GM03348 (cell line): Measurements from ENCODE around the gene MED22.
"Not testable (repeated sequence)": the region's sequence is repeated elsewhere in the genome, so short reads cannot be mapped to it uniquely, and the experiment has no call there.

Experiments
- DNase-seq: peaks from one replicate; pipeline ENCODE4 v3.0.0; 2012; ENCODE audit warnings: low spot score

Gene MED22

DNA sequence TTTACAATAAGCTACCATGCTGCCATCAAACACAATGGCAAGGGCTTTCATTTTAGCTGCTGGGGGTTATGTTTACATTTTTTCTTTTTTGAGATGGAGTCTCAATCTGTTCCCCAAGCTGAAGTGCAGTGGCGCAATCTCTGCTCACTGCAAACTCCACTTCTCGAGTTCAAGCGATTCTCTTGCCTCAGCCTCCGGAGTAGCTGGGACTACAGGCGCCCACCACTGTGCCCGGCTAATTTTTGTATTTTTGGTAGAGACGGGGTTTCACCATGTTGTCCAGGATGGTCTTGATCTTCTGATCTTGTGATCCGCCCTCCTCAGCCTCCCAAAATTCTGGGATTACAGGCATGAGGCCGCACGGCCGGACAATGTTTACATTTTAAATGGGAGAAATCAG lies 13.0 kb downstream of the MED22 start:
- DNase-seq: not testable (repeated sequence)

DNA sequence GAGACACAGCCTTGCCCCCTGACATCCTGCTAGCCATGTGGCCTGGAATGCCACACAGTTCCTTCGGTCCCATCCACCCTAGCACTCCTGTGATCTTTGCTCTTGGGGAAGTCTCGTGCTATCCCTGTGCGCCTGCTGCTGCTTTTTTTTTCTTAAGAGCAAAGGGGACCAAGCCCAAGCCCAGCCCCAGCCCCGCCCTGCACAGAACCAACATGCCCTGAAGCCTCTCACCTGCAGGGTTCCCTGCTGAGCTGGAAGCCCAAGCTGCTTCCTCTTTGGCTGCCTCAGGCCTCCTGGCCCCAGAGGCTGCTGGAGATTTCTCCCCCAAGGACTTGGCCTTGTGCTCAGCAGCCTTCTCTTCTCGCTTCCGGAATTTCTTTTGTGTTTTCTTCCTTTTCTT lies 13.8 kb downstream of the MED22 start:
- no peak for DNase-seq

DNA sequence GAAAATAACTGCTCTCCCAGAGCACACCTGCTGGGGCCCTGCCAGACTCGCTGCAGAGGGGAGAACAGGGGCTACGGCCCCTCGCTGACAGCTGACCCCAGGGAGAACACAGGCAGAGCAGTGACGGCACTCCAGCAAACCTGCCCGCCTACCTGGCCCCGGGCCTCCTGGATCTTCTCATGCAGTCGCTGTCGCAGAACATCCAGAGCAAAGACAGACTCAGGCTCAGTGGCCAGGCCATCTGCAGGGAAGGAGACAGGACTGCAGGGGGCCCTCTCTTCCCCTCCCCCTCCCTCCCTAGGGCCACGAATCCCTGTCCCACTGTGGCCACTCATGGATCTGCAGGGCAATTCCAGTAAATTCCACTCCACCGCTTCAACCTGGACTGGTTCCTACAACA lies 14.4 kb downstream of the MED22 start:
- no peak for DNase-seq

DNA sequence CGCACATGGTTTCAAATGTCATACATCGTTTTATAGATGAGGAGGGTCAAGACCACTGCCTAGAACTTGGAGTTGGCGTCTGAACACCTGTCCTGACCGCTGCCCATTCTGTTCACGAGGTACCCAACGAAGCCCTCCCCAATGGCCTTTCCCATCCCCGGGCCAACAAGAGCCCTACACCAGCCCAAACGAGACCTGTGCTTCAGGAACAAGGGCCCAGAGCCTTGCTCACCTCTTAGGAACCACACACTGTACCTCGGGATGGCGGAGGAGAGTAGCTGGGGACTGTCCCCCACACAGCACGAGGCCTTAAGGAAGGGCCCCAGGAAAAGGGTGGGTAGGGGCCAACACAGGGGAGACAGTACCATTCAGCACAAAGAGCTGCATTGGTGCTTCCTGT lies 14.9 kb downstream of the MED22 start:
- no peak for DNase-seq

DNA sequence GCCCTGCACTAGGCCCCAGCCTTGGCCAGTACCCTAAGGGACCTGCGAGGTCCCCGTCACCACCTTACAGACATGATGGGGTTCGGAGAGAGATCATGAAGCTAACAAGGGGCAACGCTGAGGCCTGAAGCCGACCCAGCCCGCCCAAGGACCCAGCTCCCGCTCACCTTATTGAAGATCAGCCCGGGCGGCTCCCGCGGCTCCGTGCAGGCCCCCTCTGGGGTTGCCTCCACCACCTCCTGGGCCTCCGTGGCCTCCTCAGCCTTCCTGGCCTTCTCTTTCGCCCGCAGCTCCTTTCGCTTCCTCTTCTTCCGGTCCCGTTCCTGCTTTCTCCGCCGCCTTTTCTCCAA lies 15.6 kb downstream of the MED22 start:
- no peak for DNase-seq

DNA sequence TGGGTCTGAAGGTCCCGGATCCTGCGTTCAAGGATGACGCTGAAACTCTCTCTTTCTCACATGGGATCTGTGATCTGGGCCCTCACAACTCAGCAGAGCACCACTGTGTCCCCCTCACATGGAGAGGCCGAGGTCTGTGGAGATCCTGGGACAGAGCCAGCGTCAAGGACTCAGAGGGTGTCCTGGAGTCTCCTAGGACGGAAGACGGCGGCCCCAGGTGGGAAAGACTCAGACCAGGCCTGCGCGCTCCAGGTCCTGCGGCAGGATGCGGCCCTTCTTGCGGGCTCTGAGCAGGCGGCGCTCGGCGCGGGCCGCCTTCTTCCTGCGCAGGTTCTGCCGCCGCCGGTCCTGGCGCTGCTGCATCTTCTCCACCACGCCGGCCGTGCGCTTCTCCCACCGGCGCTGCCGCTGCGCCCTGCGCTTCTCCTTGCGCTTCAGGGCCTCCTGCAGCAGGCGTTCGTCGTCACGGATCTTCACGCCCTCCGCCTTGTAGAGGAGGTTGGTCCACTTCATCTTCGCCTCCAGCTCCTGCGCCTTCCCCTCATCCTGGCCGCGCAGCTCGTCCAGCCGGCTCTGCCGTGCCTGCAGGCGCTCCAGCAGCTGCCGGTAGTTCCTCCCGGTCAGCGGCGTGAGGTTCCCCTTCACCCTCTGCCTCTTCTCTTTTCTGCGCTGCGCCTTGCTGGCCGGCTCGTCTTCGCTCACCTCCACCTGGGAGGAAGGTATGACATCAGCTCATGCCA lies 16.1 kb downstream of the MED22 start:
- no peak for DNase-seq

DNA sequence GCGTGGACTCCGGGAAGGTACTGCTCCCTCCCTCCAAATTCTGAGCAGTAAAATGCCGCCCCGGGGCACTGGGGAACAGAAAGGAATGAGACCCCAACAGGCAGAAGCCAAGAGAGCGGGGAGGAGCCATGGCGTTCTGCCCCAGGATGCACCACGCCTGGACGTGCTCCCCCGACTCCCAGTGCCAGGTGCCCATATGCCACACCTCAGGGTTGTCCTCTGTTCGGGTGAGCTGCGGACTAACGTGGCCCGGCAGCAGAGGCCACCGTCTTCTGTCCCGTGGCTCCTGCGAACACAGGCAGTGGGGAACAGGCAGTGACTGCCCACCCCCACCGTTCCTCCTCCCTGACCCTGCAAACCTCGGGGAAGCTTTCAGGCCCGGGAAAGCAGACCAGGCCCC lies 16.7 kb downstream of the MED22 start:
- no peak for DNase-seq

DNA sequence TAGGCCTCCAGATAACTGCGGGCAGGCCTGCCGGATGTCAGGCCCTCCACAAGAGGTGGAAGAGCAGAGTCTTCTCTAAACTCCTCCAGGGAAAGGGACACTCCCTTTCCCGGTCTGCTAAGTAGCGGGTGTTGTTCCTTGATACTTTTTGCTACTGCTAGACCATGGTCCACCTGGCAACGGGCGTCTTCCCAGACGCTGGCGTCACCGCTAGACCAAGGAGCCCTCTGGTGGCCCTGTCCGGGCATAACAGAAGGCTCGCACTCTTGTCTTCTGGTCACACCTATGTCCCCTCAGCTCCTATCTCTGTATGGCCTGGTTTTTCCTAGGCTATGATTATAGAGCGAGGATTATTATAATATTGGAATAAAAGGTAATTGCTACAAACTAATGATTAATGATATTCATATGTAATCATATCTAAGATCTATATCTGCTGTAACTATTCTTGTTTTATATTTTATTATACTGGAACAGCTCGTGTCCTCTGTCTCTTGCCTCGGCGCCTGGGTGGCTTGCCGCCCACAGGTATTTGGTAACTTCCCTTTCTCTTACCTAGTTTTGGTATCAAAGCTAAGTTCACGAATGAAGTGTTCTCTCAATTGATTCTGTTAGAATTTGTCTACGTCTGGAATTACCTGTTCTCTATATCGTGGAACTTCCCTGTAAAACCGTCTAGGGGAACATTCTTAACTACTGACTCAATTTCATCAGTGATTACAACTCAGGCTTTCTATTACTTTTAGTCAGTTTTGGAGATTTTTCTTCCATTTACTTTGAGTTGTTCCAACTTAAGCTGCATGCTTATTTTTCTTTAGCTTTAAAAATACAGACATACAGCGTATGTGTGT lies 18.4 kb downstream of the MED22 start:
- DNase-seq: not testable (repeated sequence)

DNA sequence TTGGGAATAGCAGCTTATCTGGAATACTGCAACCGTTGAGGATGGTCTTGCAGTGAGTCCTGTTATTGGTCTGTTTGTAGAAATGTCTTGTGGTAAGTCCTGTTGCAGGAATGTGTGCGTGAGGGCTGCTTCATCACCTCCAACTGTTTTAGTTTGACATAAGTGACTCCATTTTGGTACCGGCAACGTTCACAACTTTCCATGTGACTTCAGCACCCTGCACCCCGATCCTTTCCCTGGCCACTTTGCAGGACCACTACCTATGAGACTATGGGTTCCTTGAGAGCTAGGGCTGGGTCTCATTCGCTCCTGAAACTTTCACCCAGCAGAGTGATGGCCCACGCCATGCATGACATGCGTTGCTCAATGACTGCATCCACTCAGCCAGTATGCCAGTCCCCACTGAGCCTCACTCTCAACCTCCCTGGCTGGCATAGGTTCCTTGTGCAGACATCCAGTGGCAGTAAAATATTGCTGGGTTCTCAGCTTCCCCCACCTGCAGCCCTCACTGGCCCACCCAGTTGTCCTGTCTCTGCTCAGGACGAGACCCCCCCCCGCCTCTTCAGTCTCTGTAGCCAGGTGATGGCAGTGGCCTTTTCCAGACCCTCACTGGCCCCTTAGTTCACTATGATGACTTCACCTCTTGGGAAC lies 20.0 kb downstream of the MED22 start:
- no peak for DNase-seq

DNA sequence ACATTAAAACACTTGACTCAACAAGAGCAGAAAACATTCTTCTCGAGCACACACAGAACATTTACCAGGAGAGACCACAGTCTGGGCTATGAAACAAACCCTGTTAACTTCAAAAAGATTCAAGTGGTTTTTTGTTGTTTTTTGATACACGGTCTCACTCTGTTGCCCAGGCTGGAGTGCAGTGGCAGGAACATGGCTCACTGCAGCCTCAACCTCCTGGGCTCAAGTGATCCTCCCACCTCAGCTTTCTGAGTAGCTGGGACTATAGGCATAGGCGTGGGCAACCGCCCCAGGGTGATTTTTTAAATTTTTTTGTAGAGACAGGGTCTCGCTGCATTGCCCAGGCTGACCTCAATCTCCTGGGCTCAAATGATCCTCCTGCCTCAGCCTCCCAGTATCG lies 20.9 kb downstream of the MED22 start:
- DNase-seq: not testable (repeated sequence)

DNA sequence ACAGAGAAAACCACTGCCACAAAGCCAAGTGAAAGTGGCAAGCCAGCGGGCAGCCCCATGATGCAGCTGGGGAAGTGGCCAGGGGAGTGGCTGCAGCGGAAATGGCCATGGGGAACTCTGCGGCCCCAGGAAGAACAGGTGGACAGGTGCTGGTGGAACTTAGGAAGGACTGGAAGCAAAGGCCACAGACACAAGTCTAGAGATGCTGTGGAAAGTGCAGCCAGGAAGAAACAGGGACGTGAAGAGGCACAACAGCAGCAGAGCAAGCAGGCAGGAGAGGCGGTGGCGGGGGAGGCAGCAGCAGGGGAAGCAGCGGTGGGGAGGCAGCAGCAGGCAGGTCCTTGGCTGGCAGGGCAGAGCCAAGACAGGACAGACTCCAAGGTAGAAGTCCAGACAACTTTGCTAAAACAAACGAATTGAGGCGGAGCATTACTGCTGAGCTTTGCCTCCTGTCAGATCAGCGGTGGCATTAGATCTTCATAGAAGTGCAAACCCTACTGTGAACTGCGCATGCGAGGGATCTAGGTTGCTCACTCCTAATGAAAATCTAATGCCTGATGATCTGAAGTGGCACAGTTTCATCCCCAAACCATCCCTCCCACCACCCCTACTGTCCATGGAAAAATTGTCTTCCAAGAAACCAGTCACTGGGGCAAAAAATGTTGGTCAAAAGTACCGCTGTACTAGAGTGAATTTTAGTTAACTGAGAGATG lies 23.8 kb downstream of the MED22 start:
- no peak for DNase-seq

DNA sequence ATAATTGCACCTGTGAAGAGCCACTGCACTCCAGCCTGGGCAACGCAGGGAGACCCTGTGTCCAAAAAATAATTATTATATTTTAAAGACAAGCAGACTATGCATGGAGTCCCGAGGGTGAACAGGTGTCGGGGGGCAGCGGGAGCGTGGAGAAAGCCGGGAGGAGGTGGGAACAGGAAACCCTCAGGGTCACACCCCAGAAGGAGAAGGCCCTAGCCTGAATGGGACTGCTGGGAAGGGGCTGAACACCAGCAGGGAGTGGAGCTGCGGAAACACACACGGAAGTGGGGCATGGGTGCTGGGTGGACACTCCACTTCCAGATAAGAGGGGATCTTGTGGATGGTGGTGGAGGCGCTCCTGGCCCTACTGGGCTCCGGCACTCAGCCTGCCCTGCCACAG lies 24.7 kb downstream of the MED22 start:
- no peak for DNase-seq

DNA sequence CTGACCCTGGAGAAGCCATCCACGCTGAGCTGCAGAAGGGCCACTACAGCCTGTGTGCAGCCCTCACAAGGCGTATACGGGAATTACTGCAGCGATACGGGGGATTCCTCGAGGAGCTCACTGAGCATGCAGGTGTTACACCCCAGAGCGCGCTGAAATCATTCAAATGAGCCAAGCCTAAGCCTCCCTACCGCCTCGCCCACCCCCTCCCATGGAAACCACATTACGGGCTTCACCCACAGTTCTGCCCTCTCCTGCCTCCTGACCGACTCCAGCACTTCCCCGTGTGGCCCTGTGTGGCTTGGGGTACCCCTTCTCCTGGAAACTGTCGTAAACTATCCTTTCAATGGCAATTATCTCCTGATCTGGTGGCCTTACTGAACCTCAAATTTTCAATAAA lies 25.2 kb downstream of the MED22 start:
- no peak for DNase-seq

DNA sequence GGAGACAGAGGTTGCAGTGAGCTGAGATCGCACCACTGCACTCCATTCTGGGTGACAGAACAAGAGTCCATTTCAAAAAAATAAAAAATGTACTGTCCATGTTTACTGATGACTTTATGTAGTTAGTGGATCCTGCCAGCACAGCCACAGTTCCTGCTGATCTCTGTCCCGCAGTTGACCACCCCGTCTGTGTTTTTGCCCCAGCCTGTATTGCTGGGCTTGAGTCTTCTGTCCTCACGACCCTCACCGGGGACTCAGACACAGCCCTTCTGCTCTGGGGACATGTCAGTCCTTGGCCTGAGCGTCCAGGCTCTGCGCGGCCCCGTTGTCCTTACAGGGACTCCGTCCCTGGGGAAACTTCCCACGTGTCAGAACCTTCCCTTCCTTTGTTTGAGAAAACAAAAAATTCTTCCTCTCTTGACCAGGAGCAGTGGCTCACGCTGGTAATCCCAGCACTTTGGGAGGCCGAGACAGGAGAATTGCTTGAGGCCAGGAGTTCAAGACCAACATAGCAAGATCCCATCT lies 26.5 kb downstream of the MED22 start:
- no peak for DNase-seq

DNA sequence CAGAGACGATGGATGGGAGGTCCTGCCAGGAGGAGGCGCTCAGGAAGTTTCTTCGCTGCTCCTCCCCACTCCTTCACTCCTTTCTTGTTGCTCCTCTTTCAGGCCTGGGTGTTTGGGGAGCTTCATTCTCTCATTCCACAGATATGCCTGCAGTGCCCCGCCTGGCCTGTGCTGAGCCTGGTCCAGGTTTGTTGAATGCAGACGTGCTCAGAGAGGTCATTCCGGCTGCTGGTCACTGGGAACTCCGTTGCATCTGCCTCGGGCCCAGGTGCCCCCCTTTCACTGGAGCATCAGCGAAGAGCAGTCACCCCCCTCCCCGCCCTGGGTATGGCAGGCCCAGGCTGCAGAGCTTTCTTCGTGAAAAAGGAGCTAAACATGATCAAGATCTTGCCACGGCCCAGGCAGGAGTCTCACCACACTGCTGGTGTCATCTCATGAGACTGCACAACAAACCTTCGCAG lies 27.5 kb downstream of the MED22 start:
- DNase-seq: no peak

DNA sequence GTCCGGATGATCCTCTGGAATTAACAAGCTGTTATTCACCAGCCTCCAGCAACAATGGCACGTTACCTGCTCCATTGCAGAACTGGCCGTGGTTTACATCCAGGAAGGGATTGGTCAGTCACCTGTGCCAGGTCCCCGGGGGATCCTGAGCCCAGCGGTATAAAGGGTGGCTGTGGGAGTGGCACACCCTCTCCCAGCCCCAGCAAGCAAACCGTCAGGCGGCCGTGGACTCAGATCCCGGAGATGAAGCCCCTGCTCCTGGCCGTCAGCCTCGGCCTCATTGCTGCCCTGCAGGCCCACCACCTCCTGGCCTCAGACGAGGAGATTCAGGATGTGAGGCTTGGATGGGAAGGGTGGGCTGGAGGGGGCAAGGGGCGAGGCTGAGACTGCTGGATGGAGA lies 30.4 kb downstream of the MED22 start:
- not testable (repeated sequence) for DNase-seq

DNA sequence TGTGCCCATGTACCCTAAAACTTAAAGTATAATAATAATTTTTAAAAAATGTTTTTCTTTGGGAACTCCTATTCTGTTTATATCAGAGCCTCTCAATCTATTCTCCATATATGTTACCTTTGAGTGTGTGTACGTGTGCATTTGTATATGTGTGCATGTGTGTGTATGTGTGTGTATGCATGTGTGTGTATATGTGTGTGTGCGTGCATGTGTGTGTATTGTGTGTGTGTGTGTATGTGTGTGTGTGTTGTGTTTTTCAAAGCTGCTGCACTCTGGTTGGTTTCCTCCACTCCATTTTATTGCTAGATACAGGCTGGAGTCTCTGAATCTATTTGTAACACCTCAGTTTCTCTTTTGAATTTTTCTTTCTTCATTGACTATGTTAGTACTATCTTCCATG lies 31.9 kb downstream of the MED22 start:
- no peak for DNase-seq

DNA sequence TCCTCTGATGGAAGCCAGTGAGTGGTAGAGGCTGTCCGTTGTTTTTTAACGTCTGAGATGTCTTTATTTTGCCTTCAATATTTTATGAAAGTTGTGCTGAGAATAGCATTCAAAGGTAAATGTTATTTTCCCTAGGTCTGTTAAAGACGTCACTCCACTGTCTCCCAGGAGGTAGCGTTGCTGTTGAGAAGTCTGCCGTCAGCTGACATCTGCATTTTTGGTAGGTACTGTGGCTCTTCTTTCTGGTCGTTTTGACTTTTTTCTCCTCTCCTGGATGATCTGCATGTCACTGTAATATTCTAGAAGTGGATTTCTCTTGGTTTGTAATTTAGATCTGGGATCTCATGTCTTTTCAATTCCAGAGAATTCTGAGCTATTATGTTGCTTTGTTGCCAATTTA lies 38.3 kb downstream of the MED22 start:
- DNase-seq: no peak

DNA sequence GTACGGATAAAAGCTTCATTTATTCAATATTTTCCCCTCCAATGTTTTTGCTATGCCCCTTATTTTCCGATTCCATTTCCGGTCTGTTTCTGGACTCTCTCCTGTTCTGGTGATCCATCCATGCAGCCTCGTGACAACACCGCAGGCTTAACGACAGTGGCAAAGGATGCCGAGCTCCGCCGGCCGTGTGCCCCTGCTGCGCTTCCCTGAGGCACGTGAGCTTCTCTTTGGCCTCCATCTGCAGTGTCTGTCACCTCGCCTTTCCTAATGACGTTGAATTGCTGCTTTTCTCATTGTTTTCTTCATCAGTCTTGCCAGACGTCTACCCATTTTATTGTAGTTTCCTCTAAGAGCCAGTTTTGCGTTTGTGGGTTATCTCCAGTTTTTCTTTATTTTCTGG lies 40.6 kb downstream of the MED22 start:
- DNase-seq: no peak

DNA sequence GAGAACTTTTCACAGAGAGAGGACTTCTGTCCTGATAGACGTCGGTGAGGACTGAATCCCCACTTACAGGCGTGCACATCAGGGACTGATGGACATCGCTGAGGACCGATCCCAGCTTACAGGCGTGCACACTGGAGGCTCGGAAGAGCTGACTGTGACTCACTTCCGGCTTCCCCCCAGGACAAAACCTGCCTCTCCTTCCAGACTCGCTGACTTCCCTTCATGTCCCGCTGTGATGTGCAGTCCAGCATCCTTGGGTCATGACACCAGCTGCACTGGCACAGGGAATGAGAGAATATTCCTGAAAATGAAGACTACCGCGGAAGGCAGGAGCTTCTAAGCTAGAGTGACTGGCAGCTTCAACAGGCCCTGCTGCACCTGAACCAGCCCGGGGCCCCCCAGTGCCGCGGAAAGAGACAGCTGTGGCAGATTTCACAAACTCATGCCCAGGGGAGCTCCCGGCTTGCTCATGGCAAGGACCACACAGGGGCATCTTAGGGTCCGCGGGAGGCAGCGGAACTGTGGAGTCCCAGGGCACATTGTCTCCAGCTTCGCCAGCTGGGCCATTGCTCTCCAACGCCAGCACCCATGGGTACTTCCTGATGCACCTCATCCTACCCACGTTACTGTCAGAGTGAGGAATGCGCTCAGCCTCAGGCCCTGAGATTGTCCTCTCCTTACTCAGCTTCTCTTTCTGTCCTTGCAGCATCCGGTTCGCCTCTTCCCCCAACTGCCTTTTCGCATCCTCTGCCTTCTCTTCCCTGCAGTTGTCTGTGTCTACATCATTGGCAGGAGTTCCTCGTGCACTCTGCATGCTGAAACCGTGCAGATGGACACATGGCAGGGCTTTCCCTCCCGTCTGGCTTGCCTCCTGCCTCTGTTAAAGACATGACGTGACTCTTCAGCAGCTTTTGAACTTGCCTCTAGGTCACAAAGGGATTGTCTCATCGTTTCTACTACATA lies 41.4 kb downstream of the MED22 start:
- DNase-seq: no peak

DNA sequence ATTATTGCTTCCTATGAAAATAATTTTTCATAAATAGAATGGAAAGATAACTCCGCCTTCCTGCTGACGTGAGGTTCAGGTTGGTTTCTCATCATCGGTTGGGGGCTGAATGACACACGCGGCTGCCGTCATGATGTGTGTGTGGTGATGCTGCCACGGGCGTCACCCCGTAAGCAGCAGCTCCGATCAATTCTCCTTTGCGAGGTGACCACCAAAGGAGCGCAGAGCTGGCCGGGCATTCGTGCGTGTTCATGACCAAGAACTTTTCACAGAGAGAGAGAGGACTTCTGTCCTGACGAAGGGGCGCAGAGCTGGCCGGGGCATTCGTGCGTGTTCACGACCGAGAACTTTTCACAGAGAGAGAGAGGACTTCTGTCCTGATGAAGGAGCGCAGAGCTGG lies 42.2 kb downstream of the MED22 start:
- no peak for DNase-seq
